ENCODE data around the gene DNAJC9.
"Not testable (repeated sequence)": the region's sequence is repeated elsewhere in the genome, so short reads cannot be mapped to it uniquely, and the experiment has no call there.

DNAJC9 gene, protein sequence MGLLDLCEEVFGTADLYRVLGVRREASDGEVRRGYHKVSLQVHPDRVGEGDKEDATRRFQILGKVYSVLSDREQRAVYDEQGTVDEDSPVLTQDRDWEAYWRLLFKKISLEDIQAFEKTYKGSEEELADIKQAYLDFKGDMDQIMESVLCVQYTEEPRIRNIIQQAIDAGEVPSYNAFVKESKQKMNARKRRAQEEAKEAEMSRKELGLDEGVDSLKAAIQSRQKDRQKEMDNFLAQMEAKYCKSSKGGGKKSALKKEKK

DNA sequence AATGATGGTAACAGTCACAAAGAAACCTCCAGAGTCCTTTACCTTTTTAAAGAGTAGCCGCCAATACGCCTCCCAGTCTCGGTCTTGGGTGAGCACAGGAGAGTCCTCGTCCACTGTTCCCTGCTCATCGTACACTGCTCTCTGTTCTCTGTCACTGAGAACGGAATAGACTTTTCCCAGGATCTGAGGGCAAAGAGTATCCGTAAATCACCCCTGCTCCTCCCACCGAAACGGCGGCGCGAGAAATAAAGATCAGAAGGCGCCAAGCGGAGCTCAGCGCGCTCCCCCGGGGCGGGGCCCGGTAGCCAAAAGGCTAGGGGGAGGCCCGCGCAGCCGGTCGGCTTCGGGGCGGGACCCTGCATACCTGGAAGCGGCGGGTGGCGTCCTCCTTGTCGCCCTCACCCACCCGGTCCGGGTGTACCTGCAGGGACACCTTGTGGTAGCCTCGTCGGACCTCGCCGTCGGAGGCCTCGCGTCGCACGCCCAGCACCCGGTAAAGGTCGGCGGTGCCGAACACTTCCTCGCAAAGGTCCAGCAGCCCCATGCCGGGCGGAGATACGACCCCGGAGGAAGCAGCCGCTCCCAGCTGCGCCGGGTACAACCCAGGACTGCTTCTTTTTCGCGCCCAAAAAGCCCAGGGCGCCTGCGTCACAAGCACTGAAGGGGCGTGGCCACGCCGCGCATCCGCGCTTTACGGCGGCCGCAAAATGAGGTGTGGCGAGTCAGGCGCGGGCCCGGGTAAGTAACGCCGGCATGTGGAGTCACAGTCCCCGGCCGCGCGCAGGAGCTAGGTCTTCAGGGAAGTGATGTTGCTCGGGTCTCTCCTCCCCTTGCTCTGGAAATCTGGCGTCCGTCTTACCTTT is at the start of gene DNAJC9:
Gene DNAJC9 (minus strand): TSS at position 610 of the 863 bp plus-strand sequence. CDS start 66 bp downstream, at position 544.
- DNase-seq = peak; percentile 95 to 99 (median 98)

DNA sequence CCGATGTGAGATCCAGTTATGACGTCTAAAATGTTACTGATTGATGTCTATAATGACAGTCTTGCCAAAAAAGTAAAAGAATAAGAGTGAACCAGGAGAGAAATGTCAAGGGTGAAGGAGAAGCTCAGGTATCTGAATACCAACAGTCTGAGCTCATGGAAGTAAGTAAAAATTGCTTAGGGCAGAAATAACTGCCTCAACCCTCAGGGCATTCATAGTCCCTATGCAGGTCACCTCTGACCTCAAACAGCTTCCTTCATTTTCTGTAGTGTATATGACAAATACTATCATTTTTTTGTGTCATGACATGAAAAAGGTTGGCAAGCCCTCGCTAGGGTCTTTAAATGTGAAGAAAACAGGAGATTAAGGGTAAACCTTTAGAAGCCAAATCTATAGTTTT is 46.4 kb upstream of the DNAJC9 start:
- DNase-seq = no peak

DNA sequence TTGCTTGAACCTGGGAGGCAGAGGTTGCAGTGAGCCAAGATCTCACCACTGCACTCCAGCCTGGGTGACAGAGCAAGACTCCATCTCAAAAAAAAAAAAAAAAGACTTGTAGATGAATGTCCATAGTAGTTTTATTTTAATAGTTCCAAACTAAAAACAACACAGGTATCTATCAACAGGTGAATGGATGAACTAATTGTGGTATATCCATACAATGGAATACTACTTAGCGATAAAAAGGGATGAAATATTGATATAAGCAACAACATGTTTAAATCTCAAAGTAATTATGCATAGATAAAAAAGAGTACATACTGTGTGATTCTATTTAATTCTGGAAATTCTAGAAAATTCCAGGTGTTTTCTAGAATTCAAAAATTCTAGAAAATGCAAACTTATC is 42.9 kb upstream of the DNAJC9 start:
- DNase-seq = no peak

DNA sequence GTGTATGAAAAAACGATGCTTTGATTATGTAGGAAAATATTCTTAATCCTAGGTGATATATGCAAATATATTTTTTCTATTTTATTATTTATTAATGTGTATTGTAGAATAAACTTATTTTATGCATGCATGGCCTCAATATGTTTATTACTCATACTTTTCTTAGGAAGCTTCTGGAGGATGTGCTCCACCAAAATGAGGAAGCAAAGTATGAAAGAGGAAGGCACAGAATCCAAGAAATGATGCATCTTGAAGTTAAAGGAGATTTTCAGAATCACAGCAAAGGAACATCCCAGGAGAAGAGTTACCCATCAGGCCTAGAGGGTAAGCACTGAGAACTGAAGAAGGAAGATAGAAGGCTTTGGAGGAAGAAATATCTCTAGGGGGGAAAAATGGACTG is 40.4 kb upstream of the DNAJC9 start:
- DNase-seq = peak; percentile 51 to 78 (median 76)

DNA sequence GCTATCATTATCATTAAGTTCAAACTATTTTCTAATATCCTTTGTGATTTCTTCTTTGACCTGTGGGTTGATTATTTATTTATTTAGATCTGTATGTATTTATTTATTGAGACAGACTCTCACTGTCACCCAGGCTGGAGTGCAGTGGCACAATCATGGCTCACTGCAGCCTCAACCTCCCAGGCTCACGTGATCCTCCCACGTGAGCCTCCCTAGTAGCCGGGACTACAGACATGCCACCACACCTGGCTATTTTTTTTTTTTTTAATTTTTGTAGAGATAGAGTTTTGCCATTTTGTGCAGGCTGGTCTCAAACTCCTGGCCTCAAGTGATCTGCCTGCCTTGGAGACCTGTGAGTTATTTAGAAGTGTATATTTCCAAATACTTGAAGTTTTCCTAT is 34.0 kb upstream of the DNAJC9 start:
- no peak for DNase-seq

DNA sequence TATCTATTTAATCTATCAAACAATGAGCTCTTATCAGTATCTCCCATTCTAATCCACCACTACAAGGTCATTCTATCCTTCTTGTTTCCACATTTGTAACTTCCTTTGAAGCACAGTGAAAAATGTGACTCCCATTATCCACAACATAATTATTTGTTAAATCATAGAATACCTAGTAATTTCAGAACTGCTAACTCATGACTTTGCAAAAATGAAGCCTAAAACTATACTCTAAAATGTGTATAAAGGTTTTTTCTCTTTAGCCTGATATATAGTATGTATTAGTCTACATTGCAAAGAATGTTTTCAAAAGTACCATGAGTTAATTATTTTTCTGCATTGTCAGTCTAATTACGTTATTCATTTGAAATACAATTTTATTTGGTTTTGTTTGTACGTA is 17.4 kb upstream of the DNAJC9 start:
- DNase-seq = no peak

DNA sequence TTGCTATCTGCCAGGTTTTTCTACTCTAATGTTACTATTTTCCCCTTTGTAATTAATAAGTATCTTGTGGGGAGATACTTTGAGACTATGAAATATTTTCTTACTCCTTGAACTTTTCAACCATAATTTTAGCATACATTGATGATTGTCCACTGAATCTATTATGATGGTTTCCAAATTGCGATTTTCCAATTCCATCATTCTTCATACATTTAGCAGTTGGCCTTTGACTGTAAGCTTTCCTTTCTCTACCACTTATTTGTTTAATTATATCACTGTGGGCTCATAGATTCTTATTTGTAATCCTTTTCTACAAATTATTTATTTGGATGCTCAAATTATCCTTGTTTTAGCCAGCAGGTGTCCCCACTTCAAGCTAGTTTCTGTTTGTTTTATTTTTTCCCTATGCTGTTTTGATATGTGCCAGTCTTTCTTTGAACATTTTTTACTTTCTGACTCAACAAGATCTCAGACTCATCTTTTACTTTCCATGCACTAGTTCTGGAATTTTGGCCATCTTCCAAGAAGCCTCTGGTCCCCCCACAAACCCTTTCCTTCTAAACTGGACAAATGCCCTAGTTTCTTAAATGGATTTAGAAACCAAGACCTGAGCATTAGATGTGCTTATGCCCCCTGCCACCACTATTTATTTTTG is 16.8 kb upstream of the DNAJC9 start:
- peak; percentile 27 to 47 (median 45) for DNase-seq

DNA sequence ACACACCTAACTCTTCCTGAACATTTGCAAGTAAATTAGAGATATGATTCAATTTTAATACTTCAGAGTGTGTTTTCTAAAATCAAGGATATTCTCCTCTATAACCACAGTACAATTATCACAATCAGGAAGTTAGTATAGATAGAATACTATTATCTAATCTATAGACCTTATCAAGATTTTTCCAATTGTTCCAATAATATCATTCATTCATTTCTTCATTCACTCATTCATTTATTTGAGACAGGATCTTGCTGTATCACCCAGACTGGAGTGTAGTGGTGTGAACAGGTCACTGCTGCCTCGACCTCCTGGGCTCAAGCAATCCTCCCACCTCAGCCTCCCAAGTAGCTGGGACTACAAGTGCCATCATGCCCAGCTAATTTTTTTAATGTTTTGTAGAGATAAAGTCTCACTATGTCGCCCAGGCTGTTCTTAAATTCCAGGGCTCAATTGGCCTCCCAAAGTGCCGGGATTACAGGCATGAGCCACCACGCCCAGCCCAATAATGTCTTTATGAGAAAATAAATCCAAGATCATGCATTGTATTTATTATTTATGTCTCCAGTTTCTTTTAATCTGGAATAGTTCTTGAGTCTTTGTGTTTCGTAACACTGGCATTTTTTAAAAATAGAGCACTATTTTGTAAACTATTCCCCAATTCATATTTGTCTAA is 16.0 kb upstream of the DNAJC9 start:
- DNase-seq = no peak

DNA sequence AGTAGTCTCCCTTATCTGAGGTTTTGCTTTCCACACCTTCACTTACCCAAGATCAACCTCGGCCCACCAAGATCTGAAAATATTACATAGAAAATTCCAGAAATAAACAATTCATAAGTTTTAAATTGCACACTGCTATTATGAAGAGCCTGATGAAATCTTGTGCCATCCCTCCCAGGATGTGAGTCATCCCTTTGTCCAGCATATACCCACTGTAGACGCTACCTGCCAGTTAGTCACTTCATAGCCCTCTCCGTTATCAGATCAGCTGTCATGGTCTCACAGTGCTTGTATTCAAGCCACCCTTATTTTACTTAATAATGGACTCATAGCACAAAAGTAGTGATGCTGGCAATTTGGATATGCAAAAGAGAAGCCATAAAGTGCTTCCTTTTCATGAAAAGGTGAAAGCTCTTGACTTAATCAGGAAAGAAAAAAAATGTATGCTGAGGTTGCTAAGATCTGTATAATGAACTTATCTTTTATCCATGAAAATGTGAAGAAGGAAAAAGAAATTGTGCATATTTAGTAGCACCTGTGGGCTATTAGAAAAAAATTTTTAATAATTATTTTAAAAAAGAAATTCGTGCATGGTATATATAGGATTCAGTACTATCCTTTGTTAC is 15.2 kb upstream of the DNAJC9 start:
- peak in 2 of 3 donors; percentile 31 to 38 for DNase-seq

DNA sequence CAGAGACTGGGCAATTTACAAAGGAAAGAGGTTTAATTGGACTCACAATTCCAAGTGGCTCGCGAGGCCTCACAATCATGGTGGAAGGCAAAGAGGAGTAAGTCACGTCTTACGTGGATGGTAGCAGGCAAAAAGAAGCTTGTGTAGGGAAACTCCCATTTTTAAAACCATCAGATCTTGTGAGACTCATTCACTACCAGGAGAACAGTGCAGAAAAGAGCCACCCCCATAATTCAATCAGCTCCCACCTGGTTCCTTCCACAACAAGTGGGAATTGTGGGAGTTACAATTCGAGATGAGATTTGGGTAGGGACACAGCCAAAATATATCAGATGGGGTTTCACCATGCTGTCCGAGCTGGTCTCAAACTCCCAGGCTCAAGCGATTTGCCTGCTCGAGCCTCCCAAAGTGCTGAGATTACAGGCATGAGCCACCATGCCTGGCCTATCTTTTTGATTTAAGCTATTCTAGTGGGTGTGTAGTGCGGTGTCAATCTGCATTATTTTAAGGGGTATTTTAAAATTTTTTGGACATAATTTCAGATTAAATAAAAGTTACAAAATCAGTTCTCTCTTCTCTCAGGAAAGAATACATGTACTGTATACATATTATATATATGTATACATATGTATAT is 14.4 kb upstream of the DNAJC9 start:
- no peak for DNase-seq

DNA sequence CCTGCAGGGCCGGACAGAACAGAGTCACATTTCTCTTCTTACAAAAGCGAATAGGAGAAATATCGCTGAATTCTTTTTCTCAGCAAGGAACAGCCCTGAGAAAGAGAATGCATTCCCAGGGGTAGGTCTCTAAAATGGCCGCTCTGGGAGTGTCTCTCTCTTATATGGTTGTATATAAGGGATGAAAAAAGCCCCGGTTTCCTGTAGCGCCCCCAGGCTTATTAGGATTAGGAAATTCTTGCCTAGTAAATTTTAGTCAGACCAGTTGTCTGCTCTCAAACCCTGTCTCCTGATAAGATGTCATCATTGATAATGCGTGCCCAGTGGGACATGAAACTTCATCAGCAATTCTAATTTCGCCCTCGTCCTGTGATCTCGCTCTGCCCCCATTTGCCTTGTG is 11.6 kb upstream of the DNAJC9 start:
- DNase-seq = not testable (repeated sequence)

DNA sequence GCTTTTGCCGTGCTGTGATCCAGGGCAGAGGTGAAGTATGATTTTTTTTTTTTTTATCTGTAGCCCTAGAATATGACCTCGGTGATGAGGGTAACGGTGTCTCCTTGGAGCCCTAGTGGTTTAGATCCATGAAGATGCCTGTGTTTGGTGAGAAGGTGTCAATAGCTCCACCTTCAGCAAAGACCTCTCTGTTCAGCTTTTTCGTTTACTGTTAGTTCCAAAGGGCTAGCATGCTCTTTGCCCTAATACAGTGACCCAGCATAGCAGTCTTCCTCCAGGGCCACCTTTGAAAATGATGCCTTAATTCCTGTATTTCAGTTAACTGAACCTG is 6.1 kb upstream of the DNAJC9 start:
- no peak for DNase-seq

DNA sequence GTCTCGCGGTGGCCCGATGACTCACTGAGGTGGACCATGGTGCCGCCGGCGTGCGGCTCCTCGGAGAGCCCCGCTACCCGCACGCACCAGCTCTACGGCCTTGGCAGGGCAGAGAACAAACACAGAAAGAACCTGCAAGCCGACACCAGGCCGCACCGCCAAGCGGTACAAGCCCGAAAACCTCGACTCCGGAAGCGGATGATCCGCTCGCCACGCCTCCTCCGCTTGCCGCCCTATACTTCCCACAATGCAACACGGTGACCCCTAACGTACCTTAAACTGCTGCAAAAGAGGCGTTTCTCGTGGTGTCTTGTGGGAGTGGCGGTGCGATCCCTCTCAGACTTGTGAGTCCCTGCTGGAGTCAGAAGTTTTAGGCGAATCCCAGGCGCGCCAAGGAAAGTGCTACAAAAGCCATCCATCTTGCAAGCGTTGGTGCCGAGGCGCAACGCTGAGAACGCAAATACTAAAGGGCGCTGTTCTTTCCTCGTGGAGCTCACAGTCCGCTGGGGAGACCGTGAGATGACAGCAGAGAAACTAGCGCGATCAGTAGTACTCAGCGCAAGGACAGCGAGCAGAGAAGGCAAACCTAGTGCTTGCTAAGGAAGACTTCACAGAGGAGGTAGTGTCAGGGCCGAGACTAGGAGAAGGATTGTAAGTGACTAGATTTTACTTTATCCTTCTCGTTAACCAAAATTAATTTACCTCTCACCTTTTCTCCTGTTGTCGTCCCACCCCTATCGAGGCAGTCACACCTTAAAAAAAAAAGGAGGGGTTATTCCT is 5.6 kb upstream of the DNAJC9 start, which contains the start of gene MRPS16:
Gene MRPS16 (minus strand): TSS at position 200 of the 780 bp plus-strand sequence. CDS start 162 bp downstream, at position 38.
- DNase-seq = peak; percentile 94 to 97 (median 96)

DNA sequence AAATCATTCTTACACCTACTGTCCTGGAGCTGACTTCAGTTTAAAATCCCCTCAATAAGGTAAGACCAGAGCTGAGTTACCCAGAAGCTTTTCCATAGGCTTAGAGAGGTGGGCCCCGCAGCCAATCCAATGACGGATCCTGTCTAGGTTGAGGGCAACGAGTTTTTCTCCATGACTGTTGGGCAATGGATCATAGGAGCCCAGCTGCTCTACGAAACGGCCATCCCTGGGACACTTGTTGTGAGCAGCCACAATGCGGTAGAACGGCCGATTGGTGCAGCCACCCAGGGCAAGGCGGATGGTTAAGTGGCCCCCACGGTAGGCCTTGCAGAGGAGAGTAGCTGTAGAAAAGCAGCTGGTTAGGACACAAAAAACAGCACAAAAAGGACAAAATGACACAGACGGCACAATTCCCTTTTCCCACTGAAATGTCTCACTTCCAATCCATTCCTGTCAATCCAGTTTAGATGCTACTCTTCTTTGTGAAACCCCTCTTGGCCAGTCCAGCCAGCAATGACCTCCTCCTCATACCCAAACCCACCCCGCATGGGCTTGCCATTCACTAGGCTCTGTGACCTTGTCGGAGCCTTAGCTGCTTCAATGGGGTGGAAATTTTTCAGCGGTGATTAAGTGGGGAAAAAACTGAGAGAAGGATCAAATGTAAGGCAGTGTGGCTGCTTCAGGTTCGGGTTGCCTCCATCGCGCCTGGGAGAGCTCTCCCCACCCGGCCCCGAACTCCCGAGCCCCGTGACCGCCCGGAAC is 4.8 kb upstream of the DNAJC9 start:
- peak in 2 of 3 donors; percentile 87 to 91 for DNase-seq

DNA sequence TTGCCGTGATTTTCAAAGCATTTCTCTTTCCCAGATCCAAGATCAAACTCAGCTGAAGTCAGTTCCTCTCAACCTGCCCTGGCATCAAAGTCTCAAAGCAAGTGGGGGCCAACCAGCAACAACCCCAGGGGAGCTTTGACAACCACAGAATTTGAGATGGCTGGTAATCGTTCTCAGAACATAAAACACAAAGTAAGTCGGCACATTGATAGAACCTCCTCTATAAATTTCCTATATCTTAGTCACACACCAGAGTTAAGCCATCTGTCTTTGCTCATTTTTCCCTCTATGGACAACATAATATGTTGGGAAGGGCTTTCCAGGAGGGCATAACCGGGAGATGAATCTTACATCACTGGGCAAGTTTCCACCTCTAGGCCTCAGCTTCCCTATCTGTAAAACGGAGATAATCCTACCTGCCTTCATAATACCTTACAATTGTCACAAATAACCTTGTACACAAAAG is 1.2 kb upstream of the DNAJC9 start:
- DNase-seq = no peak

DNA sequence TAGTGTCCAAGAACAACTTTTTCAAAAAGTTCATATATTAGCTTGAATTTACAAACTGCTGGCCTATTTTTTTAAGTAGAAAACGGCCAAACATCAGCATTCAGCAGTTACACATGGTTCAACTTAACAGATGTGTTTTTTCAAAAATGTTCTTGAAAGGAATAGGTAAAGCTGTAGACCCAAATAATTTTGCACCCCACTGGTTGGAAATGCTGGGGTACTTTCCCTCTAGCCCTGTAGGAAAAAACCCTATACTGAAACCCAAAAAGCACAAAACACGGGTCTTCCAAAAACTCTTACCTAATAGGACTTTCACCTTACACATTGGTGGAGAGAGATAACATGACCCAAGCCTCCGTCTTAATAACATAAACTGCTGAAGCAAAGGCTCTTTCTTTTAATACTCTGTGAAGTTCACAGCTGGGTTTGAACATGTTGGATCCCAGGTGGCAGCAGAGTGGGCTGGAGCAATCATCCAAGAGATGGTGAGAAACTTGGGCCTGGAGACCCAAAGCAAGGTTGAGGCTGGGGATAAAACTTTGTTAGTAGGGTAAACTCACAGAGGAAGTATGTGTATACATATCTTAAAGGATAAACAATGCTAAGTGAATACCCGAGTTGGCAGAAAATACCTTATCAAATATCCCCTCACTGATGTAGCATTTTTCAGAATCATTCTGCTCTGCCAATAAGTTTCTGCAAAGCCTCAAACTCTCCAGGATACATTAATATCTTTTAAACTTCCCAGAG is 629 bp upstream of the DNAJC9 start:
- DNase-seq = no peak

DNA sequence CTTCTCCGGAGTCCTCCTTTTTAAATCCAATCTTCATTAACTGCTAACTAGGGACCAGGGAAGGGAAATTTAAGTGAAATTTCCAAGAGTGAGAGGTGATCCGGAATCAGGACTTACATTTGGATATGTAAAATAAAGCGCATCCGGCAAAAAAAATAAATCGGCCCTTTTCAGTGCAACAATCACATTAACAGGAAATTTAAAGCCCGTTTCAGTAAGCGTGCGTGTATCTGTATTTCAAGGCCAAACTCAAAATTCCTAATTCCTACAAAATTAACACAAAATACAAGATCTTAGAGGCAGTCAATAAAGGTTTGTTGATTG is 771 bp downstream of the DNAJC9 start:
- no peak for DNase-seq

DNA sequence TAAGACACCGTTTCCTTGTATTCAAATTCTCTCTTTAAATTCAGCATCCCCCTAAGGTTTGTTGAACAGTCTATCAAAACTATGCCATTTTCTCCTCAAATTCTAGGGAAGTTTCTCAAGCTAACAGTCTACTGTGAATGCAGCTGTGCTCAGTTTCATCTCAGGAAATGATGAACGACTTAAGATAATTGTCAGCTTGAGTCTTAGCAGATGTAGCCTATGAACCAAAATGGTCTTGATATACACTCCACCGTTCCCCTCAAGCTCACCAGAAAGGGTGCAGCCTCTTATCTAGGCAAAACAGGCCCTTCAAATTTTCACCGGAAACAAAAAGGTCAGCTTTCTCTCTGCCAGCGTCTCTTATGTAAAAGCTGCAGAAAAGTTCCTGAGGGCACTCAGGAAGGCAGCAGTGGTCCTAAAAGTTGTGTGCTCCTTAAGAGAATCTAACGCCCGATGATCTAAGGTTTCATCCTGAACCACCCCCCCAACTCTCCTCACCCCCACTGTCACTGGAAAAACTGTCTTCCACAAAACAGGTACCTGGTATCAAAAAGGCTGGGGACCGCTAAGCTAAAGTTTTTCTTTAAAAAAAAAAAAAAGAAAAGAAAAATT is 2.1 kb downstream of the DNAJC9 start:
- no peak for DNase-seq

DNA sequence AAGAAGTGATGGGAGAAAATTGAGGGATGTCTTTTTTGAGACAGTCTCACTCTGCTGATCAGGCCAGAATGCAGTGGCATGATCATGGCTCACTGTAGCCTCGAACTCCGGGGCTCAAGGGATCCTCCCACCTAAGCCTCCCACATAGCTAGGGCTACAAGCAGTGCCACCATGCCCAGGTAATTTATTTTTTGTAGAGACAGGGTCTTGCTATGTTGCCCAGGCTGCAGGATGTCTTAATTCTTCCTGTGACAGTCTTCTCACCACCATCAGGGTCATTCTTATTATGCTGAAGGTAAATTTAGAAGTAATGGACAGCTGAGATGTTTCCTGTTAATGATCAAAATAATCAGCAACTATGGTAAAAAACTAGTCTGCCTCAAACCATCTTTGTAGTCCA is 7.1 kb downstream of the DNAJC9 start:
- DNase-seq = no peak
